NOMO-1 treated with DMSO at 0.1 percent for 48 hours (cell line): Measurements from ENCODE around the gene AHNAK2.
"Not testable (repeated sequence)": the region's sequence is repeated elsewhere in the genome, so short reads cannot be mapped to it uniquely, and the experiment has no call there.

Experiments used
- DNase-seq: peaks from one replicate; lab custom pipeline; 2025; ENCODE audit not compliant: unreplicated experiment; lab: John Stamatoyannopoulos, UW

Gene AHNAK2

DNA sequence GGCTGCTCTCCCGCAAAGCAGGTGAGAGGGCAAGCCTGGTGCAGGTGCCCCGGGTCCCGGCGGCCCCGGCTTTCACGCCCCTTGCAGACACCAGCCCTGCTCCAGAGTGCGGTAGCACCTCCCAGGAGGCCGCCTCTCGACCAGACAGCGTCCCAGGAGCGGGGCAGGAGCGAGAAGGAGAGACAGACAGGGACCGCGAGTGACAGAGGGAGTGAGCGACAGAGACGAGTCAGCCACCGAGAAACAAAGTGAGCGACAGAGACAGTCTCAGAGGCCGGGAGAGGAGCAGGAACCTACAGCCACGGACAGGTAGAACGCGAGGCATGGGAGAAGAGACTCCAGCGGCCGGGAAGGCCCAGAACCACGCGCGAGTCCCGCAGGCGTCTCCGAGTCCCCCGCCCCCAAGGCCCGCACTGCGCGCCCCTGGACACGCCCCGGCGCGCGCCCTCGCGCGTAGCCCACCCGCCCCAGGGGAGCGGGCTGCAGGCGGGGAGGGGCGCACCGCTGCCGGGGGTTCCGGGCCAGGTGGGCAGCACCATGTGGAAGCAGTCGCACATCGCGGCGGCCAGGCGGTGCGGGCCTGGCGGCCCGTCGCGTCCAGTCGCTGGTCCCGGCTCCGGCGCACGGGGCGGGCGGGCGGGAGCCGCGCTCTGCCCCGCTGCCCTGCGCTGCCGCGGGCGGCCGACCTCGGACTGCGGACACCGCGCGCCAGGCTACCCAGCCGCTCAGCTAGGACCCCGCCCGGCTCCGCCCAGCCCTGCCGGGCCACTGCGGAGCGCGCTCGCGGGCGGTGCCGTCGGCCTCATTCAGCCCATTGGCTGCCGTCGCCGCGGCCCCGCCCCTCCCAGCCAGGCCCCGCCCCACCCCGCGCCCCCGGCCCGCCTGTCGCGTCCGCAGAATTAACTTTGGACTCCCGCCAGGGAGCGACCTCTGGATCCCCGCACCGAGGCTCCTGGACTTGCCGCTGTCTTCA, at the start of gene AHNAK2:
Gene AHNAK2 (minus strand): TSS at position 694 of the 973 bp plus-strand sequence. CDS start 137 bp downstream, at position 557.
- peak; percentile 51 for DNase-seq

GRCh38 chr14:105027718-105028117, 49.5 kb upstream of the AHNAK2 start:
- not testable (repeated sequence) for DNase-seq

GRCh38 chr14:105026802-105027563, 48.8 kb upstream of the AHNAK2 start:
- no peak for DNase-seq

DNA sequence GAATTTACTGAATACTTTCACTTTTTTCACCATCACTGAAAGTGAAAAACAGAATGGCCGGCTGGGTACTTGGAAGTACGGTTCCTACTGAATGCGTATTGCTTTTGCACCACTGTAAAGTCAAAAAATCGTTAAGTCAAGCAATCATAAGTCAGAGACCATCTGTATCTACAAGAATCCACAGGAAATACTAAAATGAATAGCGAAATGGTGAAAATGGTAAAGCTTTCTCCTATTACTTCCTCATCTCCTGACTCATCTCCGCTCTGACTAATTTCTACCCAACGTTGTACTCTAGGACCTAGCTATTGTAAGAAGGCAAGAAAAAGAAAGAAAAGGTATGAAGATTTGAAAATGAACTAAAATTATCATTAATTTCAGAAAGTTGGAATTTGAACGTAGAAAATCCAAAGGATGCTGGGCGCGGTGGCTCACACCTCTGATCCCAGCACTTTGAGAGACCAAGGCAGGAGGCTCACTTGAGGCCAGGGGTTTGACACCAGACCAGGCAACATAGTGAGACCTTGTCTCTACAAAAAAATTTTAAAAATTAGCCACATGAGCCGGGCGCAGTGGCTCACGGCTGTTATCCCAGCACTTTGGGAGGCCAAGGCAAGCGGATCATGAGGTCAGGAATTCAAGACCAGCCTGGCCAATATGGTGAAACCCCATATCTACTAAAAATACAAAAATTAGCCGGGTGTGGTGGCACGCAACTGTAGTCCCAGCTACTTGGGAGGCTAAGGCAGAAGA, 48.0 kb upstream of the AHNAK2 start:
- DNase-seq, result peak; percentile 74

GRCh38 chr14:105025429-105025828, 47.3 kb upstream of the AHNAK2 start:
- DNase-seq, result no peak

GRCh38 chr14:105023791-105024480, 45.8 kb upstream of the AHNAK2 start:
- no peak for DNase-seq

DNA sequence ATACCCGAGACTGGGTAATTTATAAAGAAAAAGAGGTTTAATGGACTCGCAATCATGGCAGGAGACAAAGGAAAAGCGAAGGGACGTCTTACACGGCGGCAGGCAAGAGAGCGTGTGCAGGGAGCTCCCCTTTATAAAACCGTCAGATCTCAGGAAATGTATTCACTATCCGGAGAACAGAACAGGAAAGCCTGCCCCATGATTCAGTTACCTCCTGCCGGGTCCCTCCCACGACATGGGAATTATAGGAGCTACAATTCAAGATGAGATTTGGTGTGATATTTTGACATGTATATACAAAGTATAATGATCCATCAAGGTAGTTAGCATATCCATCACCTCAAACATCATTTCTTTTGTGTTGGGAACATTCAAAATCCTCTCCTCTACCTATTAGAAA, 45.0 kb upstream of the AHNAK2 start:
- no peak for DNase-seq

GRCh38 chr14:105022276-105022670, 44.1 kb upstream of the AHNAK2 start:
- no peak for DNase-seq

DNA sequence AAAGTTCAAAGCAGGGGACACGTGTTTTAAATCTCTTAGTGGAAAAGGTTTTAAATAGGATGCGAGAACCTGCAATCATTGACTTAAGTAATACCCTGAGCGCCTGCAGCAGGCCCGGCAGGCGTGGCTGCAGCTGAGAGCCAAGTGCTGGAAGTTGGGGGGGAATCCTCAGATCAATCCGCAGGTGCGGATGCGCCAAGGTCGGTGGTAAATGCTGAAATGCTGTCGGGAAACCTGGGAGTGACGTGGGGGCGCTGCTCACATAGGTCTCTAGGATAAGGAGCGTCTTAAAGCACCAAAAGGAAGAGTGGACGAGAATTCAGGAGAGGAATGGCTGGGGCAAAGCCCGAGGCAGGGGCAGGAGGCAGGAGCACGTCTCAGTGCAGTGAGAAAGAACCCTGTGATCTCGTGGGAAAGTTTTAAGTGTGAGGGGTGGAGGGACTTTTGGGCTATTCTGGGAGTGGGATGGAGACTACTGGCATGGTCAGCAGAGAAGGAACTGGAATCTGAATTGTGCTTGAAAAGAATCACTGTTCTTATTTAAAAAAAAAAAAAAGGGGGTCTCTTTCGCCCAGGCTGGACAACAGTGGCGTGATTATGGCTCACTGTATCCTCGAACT, 43.6 kb upstream of the AHNAK2 start:
- DNase-seq, result peak; percentile 62

DNA sequence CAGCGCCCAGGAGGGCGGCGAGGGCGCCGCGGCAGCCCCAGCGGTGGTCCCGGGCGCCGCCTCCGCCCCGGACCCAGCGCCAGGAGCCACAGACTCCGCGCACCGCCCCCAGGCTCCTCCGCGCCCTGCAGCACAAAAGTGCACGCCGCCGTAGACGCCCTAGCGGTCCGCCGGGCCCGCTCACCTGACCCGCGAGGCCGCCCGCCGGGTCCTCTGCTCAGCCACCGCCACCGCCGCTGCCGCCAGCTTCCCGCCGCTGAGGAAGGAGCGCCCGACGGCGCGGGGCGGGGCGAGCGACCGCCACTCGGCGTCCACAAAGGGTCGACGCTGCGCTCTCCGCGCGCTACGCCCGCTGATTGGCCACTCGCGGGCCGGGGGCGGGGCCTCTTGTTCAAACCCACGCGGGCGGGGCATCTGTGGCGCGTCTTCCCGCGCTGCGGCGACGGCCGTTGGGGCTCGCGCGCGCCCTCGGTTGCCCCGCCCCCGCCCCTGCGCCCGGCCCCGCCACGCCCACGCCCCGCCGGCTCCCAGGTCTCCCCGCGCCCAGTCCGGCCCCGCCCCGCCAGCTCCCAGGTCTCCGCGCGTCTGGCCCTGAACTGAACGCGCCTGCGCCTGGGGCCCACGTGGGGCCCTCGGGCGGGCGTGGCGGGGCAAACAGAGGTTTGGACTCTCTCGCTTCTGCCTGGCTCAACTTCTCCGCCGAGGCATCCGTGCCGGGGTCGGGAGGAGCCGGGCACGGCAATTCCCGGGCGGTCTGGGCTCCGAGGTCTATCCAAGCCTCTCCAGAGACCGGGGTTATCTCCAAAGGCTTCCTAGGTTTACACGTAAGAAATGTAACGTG, 42.9 kb upstream of the AHNAK2 start, which contains the start of gene CDCA4:
Gene CDCA4 (minus strand): TSS at position 269 of the 841 bp plus-strand sequence. CDS start 9,154 bp downstream, outside the sequence.
- peak; percentile 98 for DNase-seq

DNA sequence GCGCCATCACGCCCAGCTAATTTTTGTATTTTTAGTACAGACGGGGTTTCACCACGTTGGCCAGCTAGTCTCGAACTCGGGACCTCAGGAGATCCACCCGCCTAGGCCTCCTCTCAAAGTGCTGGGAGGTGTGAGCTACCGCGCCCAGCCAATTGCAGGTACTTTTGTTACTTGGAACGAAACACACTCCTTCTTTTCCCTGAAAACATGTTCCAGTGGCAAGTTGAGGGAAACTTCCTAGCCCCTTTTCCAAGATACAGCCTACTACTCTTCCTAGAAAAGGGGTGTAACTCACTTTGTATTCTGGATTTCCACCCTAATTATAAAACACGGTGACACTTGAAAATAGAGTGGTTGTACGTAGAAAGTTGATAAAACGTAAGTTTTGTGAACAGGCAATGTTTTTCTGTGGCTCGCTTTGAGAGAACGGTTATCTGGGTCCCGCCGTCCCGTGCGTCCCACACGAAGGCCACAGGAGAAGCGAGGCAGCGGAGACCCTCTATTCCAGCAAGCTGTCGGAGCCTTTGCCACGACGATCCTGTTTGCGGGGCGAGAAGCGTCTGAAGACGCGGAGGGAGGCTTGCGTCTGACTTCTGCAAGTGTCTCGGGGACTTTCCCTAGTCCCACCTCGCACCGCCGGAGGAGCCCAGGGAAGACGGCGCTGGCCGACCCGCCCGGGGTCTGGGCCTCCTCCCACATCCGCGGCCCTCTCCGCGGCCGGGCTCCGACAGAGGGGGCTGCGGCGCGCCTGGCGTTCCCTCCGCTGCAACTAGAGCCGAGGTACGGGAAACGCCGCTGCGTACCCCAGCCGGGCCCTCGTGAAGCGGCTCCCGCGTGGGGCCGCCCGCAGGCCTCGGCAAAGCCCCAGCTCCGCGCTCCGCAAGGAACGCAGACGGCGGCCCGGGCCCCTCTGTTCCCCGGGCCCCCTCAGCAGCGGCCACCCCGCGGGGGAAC, 42.0 kb upstream of the AHNAK2 start:
- peak; percentile 8 for DNase-seq

GRCh38 chr14:105018414-105018813, 40.2 kb upstream of the AHNAK2 start:
- no peak for DNase-seq

DNA sequence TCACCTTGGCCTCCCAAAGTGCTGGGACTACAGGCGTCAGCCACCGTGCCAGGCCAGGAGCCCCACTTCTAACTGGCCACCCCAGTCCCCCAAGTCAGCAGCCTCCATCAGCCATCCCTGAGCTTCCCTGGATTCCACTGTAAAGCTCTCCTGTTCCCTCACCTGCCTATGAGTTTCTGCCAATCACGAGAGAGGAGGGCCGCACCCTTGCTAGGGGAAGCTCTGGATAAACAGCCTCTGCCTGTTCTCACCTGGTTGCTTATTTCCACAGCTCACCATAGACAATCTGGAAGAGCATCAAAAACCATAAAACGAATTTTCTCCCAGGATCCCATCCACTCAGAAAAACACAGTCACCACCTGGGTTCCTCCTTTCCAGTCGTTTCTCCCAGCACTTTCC, 37.7 kb upstream of the AHNAK2 start:
- no peak for DNase-seq

GRCh38 chr14:105015242-105015641, 37.1 kb upstream of the AHNAK2 start:
- no peak for DNase-seq

DNA sequence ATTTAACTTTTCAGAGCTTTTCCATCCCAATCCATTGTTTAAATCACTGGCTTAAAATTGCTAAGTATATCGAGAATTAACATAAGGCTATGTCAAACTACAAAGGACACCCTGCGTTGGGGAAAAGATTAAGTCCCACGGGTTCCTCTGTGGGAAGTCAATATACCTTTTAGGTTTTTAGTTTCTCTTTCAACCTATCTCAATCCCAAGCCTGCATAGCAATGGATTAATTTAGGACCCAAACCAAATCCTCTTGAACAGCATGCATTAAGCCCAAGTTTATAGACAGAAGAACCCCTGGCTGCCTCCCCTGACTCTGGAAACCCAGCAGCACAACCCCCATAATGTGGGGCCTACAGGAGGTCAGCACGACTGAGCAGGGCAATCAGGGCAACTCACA, 36.5 kb upstream of the AHNAK2 start:
- no peak for DNase-seq

DNA sequence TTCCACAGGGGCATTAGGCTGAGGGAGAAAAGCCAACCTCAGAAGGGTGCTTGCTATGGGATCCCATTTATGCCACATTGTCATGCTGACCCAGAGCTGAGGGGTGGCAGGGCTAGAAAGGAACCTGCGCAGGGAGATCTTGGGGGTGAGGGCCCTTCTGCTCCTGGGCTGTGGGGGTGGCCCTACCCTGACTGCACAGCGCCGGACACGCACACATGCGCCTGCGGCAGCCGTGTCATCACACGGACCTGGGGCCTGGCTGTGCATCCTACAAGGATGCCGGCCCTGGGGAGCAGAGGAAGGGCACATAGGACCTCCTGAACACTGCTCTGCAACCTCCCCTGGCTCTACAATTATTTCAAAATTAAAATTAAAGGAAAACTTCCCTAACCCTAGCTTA, 35.9 kb upstream of the AHNAK2 start:
- no peak for DNase-seq

GRCh38 chr14:105013150-105013785, 35.1 kb upstream of the AHNAK2 start:
- no peak for DNase-seq
